Measurements from ENCODE around the gene NELL2.
"Not testable (repeated sequence)": the region's sequence is repeated elsewhere in the genome, so short reads cannot be mapped to it uniquely, and the experiment has no call there.

Gene NELL2

GRCh38 chr12:44847403-44847802, 28.7 kb downstream of the NELL2 start:
- DNase-seq = no peak

- DNase-seq = no peak
Observed at GRCh38 chr12:44846826-44847225, 29.3 kb downstream of the NELL2 start.

DNA sequence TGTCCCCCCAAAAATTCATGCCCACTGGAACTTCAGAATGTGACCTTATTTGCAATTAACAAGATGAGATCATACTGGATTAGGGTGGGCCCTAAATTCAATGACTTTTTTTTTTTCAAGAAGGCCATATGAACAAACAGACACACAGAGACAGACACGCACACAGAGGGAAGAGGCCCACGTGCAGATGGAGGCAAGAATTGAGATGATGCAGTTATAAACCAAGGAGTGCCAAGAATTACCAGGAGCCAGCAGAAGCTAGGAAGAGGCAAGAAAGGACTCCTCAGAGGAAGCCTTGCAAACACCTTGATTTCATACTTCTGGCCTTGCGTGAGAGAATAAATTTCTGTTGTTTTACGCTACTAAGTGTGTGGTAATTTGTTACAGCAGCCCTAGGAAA, 33.4 kb downstream of the NELL2 start:
- DNase-seq = no peak

GRCh38 chr12:44839785-44840184, 36.3 kb downstream of the NELL2 start:
- no peak for DNase-seq

DNA sequence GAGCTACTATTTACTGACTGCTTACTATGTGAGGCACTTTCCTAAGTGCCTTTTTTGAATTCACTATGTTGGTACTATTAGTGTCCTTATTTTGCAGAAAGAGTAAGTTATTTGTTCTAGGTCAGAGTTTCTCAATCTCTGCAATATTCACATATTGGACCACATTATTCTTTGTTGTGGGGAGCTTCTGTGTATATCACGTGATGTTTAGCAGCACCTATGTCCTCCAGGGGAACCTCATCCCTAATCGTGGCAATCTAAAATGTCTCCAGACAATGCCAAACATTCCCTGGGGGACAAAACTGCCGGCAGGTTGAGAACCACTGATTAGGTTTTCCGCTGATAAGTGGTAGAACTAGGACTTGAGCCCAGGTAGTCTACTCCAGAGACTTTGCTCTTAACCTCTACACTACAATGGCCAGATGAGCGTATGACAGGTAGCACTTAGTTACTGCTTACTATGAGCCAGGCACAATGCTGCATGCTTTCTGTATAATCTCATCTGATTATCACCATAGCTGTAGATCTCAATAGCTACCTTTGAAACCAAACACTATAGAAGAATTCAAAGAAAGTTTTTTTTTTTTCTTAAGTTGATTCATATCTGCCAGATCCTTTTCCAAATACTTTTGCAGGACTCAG, 38.9 kb downstream of the NELL2 start:
- no peak for DNase-seq

DNA sequence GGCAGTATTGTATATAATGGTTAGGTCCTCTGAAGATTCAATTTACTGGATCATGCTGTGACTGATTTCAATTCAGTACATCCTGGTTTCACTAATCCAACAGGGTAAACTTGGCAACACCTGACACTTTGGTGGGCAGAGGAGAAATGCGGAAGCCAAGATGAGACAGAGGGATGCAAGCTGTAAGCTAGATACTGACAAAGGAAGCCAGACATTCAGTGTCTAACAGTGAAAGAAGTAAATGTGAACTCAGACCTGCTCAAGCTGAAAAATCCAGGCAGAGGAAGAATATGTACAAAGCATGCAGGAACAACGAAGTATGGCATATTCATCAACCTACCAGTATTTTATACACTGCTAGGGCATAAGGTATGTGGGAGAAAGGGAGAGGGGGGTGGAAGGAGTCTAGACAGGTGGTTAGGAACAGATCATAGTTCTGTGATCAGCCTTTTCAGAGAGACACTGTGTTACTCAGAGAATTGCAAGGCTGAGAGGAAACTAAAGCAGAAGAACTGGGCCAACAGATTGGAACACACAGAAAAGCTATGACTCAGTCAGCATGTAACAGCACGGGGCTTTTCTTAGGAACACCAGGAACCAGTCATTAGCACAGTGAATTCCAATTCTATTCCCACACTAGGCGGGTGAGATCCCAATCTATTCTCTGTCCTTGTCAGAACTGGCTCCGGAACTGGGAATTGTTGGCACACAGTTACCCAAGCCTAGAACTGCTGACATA, 40.3 kb downstream of the NELL2 start:
- no peak for DNase-seq

GRCh38 chr12:44834996-44835395, 41.1 kb downstream of the NELL2 start:
- DNase-seq = not testable (repeated sequence)

GRCh38 chr12:44833561-44833960, 42.6 kb downstream of the NELL2 start:
- no peak for DNase-seq

- DNase-seq = no peak
Observed at GRCh38 chr12:44830566-44831055, 45.5 kb downstream of the NELL2 start.

DNA sequence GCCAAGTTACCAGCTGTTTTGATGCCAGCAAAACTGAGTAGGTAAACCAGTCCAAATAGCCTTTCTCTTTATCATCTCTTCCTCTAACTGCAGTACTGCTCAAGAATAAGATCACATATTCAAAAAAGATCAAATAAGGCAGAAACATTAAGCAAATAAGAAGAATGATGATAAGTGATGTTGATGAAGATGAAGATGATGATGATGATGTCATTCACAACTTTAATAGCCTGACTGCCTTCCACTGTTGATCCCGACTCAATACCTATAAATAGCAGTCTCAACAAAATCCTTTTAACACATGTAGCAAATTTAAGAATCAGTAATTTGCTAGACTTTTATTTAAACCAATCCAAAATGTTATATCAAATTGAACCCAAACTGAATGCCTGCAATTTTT, 47.1 kb downstream of the NELL2 start:
- no peak for DNase-seq

GRCh38 chr12:44827832-44828438, 48.2 kb downstream of the NELL2 start:
- no peak for DNase-seq

DNA sequence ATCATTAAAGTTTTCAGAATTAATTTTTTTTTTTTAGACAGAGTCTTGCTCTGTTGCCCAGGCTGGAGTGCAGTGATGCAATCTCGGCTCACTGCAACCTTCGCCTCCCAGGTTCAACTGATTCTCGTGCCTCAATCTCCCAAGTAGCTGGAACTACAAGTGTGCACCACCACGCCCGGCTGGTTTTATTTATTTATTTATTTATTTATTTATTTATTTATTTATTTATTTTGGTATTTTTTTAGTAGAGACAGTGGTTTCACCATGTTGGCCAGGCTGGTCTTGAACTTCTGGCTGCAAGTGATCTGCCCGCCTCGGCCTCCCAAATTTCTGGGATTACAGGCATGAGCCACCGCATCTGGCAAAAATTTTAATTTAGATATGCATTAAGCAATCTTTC, 54.4 kb downstream of the NELL2 start:
- DNase-seq = not testable (repeated sequence)

DNA sequence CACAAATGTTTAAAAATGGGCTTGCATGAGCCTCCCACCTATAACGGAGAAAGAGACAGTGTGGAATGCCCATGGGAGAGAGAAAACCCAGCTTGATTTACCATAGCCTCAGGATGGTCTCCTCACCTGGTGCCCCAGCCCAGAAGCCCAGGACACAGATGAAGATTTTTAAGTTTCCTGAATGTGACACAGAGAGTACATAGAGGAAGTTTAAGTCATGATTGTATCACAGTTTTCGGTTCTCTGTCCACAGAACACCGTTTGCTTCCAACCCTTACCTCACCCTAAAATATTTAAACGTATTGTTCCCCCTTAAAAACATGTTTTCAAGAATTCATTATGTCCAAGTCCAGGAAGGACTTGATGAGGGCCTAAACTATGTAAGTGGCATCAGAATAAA, 56.2 kb downstream of the NELL2 start:
- no peak for DNase-seq

DNA sequence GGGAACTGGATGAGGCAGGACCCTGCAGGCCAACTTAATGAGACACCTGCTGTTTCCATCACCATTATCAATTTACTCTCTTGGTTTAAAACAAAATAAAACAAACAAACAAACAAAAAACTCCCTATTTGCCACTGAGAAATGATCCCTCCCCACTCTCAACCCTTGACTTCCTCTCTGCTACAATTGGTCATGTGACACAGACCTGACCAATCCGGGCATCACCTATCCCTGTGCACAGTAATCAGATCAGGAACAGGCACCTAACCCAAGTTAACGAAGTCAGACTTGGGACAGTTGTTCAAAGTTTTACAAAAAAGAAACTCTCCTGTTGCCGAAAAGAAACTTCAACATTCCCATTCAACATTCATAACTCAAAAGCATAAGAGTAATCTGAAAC, 58.4 kb downstream of the NELL2 start:
- no peak for DNase-seq

DNA sequence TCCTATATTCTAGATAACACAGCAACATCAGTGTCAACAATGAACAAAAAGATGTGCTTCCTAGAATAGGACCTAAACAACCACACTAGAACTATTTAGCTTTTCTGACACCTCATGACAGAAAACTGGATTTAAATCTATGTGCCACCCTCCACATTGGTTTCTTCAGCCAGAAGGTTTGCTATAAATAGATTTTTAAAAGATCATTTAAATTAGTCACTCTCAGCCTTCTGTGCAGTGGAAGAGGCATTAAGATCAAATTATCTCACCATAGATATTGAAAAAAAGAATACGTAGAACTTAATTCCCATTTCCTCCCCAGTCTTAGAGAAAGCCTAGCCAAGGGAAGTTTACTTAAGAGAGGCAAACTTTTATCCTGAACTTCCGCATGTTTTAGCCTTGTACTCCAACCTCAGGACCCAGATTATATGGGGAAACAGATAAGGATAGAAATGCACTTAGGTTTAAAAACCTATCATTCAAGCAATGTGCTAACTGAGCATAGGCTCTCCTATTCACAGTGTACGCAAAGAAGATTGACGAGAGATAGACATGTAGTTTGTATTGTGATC, 59.6 kb downstream of the NELL2 start:
- DNase-seq = no peak

- no peak for DNase-seq
Observed at GRCh38 chr12:44812062-44812461, 64.1 kb downstream of the NELL2 start.

DNA sequence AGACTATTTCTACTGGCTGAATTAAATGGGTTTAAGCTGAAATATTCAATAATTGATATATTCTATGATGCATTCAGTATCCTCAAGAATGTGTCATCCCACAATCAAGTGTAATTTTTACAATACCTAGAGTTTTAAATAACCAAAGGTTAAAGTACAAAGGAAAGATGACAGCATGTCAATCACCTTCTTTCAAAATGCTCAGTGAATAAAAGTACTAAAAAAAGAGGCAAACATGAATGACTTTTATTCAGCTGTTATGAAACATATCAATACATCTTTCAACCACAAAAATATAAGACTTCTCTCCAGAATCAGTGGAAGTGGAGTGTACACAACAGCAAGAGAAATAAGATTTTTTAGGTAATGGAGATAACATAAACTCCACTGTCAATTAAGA, 72.0 kb downstream of the NELL2 start:
- no peak for DNase-seq

- DNase-seq = no peak
Observed at GRCh38 chr12:44795970-44796369, 80.1 kb downstream of the NELL2 start.

DNA sequence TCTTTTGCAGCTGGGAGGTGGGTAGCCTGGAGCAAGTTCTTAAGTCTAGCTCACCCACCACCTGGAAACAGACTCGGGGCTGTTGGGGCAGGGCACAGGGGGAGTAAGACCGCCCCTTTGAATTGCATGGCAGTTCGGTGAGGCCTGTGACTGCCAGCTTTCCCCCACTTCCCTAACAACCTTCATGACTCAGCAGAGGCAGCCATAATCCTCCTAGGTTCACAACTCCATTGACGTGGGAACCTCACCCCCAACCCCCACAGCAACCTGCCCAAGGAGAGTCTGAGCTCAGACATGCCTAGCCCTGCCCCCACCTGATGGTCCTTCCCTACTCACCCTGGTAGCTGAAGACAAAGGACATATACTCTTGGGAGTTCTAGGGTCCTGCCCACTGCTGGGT, 87.4 kb downstream of the NELL2 start:
- no peak for DNase-seq

GRCh38 chr12:44780221-44780790, 95.8 kb downstream of the NELL2 start:
- no peak for DNase-seq

DNA sequence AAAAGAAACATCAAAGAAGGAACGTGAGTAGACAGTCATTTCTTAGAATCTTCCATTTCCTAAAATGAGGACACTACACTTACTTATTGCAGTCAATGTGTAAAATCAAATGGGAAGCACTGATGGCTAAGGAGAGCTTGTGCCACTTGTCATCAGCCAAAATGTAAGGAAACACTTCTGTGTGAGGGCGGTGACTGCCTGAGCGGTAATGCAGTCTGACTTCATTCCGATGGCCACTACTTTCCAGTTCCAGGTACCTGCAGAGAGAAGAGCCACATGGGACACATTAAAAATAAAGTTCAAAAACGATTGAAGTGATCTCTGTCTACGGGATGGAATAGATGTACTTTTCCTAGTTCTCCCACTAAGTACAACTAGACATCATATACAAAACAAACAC, 96.3 kb downstream of the NELL2 start:
- no peak for DNase-seq

DNA sequence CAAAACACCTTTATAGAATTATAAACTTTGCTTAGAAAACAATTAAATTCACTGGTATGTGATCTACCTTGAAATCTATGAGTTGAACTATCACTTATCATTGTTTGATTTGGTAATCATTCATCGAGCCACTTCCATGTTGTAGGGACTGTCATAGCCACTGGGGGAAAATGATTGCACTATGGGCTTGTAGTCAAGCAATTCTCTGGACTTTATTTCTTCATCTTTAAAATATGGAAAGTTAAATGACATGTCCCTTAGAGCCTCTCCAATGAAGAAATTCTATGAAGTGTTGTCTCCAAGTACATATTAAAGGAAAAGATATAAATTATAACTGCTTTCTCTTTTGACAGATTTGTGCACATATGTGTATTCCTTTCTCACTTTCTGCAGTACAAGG, 97.3 kb downstream of the NELL2 start:
- DNase-seq = no peak

DNA sequence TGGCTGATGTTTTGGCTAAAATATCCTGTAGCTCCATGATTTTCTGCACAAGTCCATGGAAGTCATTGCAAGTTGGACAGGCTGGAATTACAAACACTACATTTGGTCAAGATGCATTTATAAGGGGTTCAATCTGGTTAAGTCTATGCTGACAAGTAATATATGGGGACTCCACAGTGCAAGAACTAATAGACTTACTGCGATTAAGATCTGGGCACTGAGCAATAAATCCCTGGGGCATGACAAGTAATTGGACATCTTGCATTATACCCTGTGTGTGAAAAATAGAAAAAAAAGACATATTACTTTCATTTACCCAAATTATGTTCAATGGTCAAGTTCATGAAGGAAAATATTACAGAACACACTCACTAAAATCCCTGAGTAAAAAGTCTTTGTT, 99.1 kb downstream of the NELL2 start:
- DNase-seq = no peak

DNA sequence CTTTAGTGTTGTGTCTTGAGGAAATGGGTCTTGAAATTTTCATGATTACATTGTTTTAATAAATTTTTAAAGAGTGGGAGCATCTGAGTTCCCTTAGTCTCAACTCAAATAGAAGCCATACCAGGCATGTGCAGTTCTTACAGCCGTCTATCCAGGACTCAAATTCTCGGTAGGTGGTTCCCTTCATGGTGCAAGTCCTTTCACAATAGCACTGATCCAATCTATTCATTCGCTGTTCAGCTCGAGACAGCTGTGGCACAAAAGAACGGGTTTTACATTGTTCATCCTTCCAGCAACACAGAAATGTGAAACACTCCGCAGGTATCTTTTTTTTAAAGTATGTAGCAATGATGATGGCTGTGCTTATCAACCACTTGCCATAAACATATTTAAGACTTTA, 100.2 kb downstream of the NELL2 start:
- DNase-seq = no peak

All from kidney glomerular epithelial cell (primary cell).